ENCODE data around the gene RND1. TPM values are rescaled to one million over a fixed set of nuclear protein-coding genes. Genes with fewer than 3 reads are reported as not detected.

The RND1 gene
- total RNA-seq, 2 experiments from 2014 or later, result 7.3 to 13.9 TPM

DNA sequence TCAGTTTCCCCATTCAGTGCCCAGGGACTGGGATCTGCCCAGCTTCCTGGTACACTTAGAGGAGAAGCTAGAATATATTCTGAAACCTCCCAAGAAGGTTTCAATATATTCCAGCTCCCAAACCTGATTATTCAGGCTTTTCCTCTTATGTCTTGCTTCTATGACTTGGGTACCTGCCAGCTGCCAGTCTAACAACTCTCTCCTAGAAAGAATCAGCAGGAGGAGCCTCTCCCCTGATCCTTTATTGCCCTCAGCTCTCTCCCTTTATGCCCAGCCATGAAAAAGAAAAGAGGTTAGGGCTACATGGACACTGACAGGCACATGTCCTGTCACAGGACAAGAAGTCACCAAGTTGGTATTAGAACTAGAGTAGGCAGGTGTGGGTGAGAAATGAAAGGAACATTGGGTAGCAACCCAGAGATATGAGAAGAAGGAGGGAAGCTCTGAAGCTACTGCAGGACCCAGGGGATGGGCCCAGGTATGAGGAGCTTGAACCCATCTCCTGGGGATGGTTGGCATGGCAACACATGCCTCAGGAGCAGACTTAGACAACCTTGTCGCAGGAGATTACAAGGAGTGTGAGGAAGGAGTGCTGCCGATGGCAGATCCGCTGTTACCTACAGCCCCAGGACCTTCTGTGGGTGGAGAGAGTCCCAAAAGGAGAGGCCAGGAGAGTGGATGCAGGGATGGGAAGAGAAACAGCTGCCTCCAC, 49.4 kb downstream of the RND1 start:
- DNase-seq (ENCODE audit: low spot score), result no peak
- peak overlapping the region; percentile 78 for H3K4me2 ChIP-seq (ENCODE audit: low read length)
- peak overlapping the region; percentile 72 for H3K4me3 ChIP-seq (ENCODE audit: low read depth, low read length, poor library complexity, severe bottlenecking)
- no peaks in the 10 kb centered on the region for H3K79me2 ChIP-seq (ENCODE audit: insufficient read depth, low read depth, low read length)
- no TSS peak for BruUV-seq (replicated peaks)
- no peak overlapping the region for H3K27ac ChIP-seq (ENCODE audit: low read depth, low read length, poor library complexity, severe bottlenecking)
- H4K20me1 ChIP-seq (ENCODE audit: insufficient read depth, low read length), result no peaks in the 10 kb centered on the region
- H3K36me3 ChIP-seq (ENCODE audit: insufficient read depth, low read length), result no peaks in the 10 kb centered on the region
- ChIA-PET POLR2A (interaction anchor here (0.6 to 1.3 kb wide), 3 partner anchors 100 to 375 kb away, joined by 3 read pairs; partner anchors contain the start of gene CCNT1), CTCF (ENCODE audit: unreplicated experiment) (interaction anchor here (0.9 to 2.1 kb wide), 3 partner anchors 13 to 63 kb away, joined by 3 to 6 read pairs (median 5); no protein-coding TSS in a partner anchor)
- peaks cover 27% of the 10 kb centered on the region for H3K4me1 ChIP-seq (ENCODE audit: insufficient read depth, low read length, poor library complexity, severe bottlenecking)
- no peak overlapping the region; the same call in 1 of the 2 replicates for H2AFZ ChIP-seq (ENCODE audit: low read length)
- no peaks in the 10 kb centered on the region for H3K9me3 ChIP-seq (ENCODE audit: low read length)
- TF ChIP-seq, protein P1, sequence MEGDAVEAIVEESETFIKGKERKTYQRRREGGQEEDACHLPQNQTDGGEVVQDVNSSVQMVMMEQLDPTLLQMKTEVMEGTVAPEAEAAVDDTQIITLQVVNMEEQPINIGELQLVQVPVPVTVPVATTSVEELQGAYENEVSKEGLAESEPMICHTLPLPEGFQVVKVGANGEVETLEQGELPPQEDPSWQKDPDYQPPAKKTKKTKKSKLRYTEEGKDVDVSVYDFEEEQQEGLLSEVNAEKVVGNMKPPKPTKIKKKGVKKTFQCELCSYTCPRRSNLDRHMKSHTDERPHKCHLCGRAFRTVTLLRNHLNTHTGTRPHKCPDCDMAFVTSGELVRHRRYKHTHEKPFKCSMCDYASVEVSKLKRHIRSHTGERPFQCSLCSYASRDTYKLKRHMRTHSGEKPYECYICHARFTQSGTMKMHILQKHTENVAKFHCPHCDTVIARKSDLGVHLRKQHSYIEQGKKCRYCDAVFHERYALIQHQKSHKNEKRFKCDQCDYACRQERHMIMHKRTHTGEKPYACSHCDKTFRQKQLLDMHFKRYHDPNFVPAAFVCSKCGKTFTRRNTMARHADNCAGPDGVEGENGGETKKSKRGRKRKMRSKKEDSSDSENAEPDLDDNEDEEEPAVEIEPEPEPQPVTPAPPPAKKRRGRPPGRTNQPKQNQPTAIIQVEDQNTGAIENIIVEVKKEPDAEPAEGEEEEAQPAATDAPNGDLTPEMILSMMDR (conservative IDR thresholded peaks at IDR 0.05; ENCODE audit: low read length), result no peak
- no peak for TF ChIP-seq EZH2phosphoT487 (IDR thresholded peaks at IDR 0.05; ENCODE audit: borderline replicate concordance, low read depth, low read length)
- intact Hi-C loops (cut with micrococcal nuclease; ENCODE audit: unreplicated experiment), result no loop called here
- no peaks in the 10 kb centered on the region for H3K9me2 ChIP-seq (ENCODE audit: insufficient read depth, low read length)

DNA sequence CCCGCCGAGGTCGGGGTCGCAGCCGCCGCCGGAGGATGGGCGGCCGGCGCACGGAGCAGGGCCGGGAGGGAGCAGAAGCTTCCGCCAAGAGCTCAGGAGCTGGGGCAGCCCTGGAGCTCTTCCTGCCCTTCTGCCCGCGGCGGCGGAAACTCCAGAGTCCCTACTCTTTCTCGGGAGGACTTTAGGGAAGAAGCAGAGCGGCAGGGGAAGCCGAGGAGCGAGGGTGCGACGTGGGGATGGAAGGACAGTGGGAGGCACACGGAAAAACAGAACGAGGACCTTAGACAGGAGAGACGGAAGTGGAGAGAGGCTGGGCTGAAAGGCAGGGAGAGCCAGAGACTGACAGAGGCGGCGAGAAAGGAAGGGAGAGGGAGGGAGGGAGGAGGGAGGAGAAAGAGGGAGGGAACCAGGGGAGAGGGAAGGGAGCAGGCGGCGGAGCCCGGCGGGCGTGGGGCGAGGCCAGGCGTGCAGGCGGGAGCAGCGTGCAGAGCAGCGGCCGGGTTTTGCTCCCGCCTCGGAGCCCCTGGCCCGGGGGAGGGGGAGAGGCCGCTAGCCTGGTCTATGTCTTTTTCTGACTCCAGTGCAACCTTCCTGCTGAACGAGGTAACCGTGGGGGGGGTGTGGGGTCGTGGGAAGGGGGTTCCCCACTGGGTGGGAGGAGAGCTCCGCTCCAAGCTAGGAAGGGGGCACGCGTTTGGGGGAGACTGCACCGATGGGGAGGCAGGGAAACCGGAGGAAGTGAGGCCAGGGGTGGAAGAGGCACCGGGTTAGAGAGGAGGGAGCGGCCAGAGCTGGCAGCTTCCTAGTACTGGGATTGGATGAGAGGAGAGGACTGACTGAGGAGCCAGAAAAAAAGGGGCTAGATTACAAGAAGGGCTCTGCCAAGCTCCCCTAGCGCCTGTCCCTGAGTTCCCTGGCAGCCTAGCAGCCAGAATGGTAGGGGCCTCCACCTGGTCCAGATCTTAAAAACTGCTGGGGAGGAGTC, 50.3 kb downstream of the RND1 start:
- intact Hi-C loops (cut with micrococcal nuclease; ENCODE audit: unreplicated experiment), result loop anchor here (2.0 kb wide), 1 partner anchor 37 kb away; the partner anchor contains the start of gene DDX23
- TF ChIP-seq, protein P1 (conservative IDR thresholded peaks at IDR 0.05; ENCODE audit: low read length), result no peak
- TF ChIP-seq EZH2phosphoT487 (IDR thresholded peaks at IDR 0.05; ENCODE audit: borderline replicate concordance, low read depth, low read length), result no peak
- peak overlapping the region; percentile 82 for H2AFZ ChIP-seq (ENCODE audit: low read length)
- peak overlapping the region; percentile 78 for H3K4me2 ChIP-seq (ENCODE audit: low read length)
- H3K4me1 ChIP-seq (ENCODE audit: insufficient read depth, low read length, poor library complexity, severe bottlenecking), result peaks cover 27% of the 10 kb centered on the region
- CTCF ChIA-PET (ENCODE audit: unreplicated experiment), result interaction anchor here (0.6 to 2.1 kb wide), 8 partner anchors 9 to 181 kb away, joined by 3 to 6 read pairs (median 4); no protein-coding TSS in a partner anchor
- no peaks in the 10 kb centered on the region for H3K9me3 ChIP-seq (ENCODE audit: low read length)
- H3K9me2 ChIP-seq (ENCODE audit: insufficient read depth, low read length), result no peaks in the 10 kb centered on the region
- H4K20me1 ChIP-seq (ENCODE audit: insufficient read depth, low read length), result no peaks in the 10 kb centered on the region
- POLR2A ChIA-PET, result interaction anchor here (0.6 to 1.6 kb wide), 7 partner anchors 37 to 375 kb away, joined by 3 to 9 read pairs (median 3); partner anchors contain the start of genes CCNT1, DDX23 and RND1
- peak overlapping the region; percentile 60 for H3K27ac ChIP-seq (ENCODE audit: low read depth, low read length, poor library complexity, severe bottlenecking)
- DNase-seq (ENCODE audit: low spot score), result peak; percentile 53
- H3K79me2 ChIP-seq (ENCODE audit: insufficient read depth, low read depth, low read length), result no peaks in the 10 kb centered on the region
- BruUV-seq (replicated peaks), result no TSS peak
- H3K36me3 ChIP-seq (ENCODE audit: insufficient read depth, low read length), result no peaks in the 10 kb centered on the region
- peak overlapping the region; percentile 72 for H3K4me3 ChIP-seq (ENCODE audit: low read depth, low read length, poor library complexity, severe bottlenecking)
